GM23248 (cell line): ENCODE data around the gene SNTA1. TPM values are rescaled to one million over a fixed set of nuclear protein-coding genes. Genes with fewer than 3 reads are reported as not detected.
"Not testable (repeated sequence)": the region's sequence is repeated elsewhere in the genome, so short reads cannot be mapped to it uniquely, and the experiment has no call there.

ENCODE experiments used
- DNase-seq: peaks from one replicate; pipeline ENCODE4 v3.0.0-alpha.2; 2015
- H2AFZ ChIP-seq: fragments of 200-600 bp; sonication (generic); 2 replicates; pipeline ENCODE4 v1.6.1; 2016; ENCODE audit warnings: antibody characterized with exemption
- H3F3A ChIP-seq: fragments of 200-600 bp; sonication (generic); 2 replicates; pipeline ENCODE4 v1.6.1; 2016; ENCODE audit warnings: mild to moderate bottlenecking, antibody characterized with exemption, mixed run types; ENCODE audit not compliant: insufficient read depth
- H3K27ac ChIP-seq: fragments of 200-600 bp; sonication (generic); 2 replicates; pipeline ENCODE4 v1.5.1; 2016; ENCODE audit warnings: mild to moderate bottlenecking
- H3K27me3 ChIP-seq: fragments of 200-600 bp; sonication (generic); replicated peaks from 2 replicates; pipeline ENCODE4 v1.6.1; 2016; ENCODE audit warnings: mild to moderate bottlenecking; ENCODE audit not compliant: insufficient read depth
- H3K36me3 ChIP-seq: fragments of 200-600 bp; sonication (generic); 2 replicates; pipeline ENCODE4 v1.6.1; 2016; ENCODE audit warnings: low read depth, mild to moderate bottlenecking
- H3K4me1 ChIP-seq: fragments of 200-600 bp; sonication (generic); 2 replicates; pipeline ENCODE4 v1.6.1; 2016; ENCODE audit warnings: mild to moderate bottlenecking; ENCODE audit not compliant: insufficient read depth
- H3K4me2 ChIP-seq: fragments of 200-600 bp; sonication (generic); one replicate; pipeline ENCODE4 v1.6.1; 2016; ENCODE audit warnings: mild to moderate bottlenecking; ENCODE audit not compliant: unreplicated experiment
- H3K4me3 ChIP-seq: fragments of 200-600 bp; sonication (generic); 2 replicates; pipeline ENCODE4 v1.5.1; 2016; ENCODE audit warnings: mild to moderate bottlenecking
- H3K79me2 ChIP-seq: fragments of 200-600 bp; sonication (generic); 2 replicates; pipeline ENCODE4 v1.6.1; 2016; ENCODE audit warnings: mild to moderate bottlenecking; ENCODE audit not compliant: insufficient read depth
- H3K9ac ChIP-seq: fragments of 200-600 bp; sonication (generic); 2 replicates; pipeline ENCODE4 v1.6.1; 2016; ENCODE audit warnings: mild to moderate bottlenecking
- H3K9me2 ChIP-seq: fragments of 200-600 bp; sonication (generic); 2 replicates; pipeline ENCODE4 v1.6.1; 2016; ENCODE audit warnings: mixed run types, mild to moderate bottlenecking, moderate library complexity; ENCODE audit not compliant: insufficient read depth
- H3K9me3 ChIP-seq: fragments of 200-600 bp; sonication (generic); one replicate; pipeline ENCODE4 v1.6.1; 2017; ENCODE audit warnings: low read depth
- H4K20me1 ChIP-seq: fragments of 200-600 bp; sonication (generic); 2 replicates; pipeline ENCODE4 v1.6.0; 2016; ENCODE audit not compliant: insufficient read depth
- EZH2 ChIP-seq: fragments of 200-600 bp; sonication (generic); IDR thresholded peaks from 2 replicates; pipeline ENCODE4 v1.6.1; 2018; ENCODE audit warnings: antibody characterized with exemption, mild to moderate bottlenecking; ENCODE audit not compliant: insufficient read depth, poor library complexity, severe bottlenecking
- EZH2phosphoT487 ChIP-seq: fragments of 200-600 bp; sonication (generic); IDR thresholded peaks from 2 replicates; pipeline ENCODE4 v1.6.1; 2018; ENCODE audit warnings: antibody characterized with exemption, moderate library complexity, mild to moderate bottlenecking, low read depth; ENCODE audit not compliant: insufficient read depth
- WGBS, 2 experiments: methylation state at CpG; one replicate each; pipeline ENCODE4 v1.1.6; 2015 to 2017; ENCODE audit warnings: low lambda C conversion rate in 2 of 2, low coverage in 1 of 2; ENCODE audit errors: missing lambda C conversion rate in 2 of 2; 5-methylcytosine and 5-hydroxymethylcytosine counted together
- in situ Hi-C: fragments of 300-500 bp; cut with MboI; formaldehyde crosslinking; loops from 2 replicates; pipeline ENCODE4 v1.15.0; 2020
- polyA plus RNA-seq: library from polyadenylated mRNA; unstranded; fragments of >200 nt; fragmentation: Nextera tagmentation; extraction: Ambion mirVana; gene quantifications from 2 replicates; pipeline ENCODE4 v1.2.1, GENCODE V29; 2016
- total RNA-seq: library from RNA; depleted of rRNA; stranded (reverse); fragments of >200 nt; shearing (Covaris generic); gene quantifications from 2 replicates; pipeline ENCODE4 v1.2.3, GENCODE V29; 2014

Gene SNTA1
- total and polyA plus RNA-seq, 2 experiments from 2014 or later, result 10.2 to 24.5 TPM

- WGBS, 2 experiments, result 60 to 73% methylated on average over 3 of the region's 3 CpGs
- no peaks in the 10 kb centered on the region for H3F3A ChIP-seq
- H3K4me3 ChIP-seq, result no peak overlapping the region
- in situ Hi-C loops, result no loop called here
- no peak overlapping the region for H2AFZ ChIP-seq
- H3K4me1 ChIP-seq, result no peaks in the 10 kb centered on the region
- no peaks in the 10 kb centered on the region for H3K79me2 ChIP-seq
- no peaks in the 10 kb centered on the region for H3K36me3 ChIP-seq
- no peak for DNase-seq
- no peaks in the 10 kb centered on the region for H3K9me3 ChIP-seq
- peaks cover 7% of the 10 kb centered on the region; the same call in 1 of the 2 replicates for H3K27me3 ChIP-seq
- H3K9me2 ChIP-seq, result no peaks in the 10 kb centered on the region
- H3K27ac ChIP-seq, result no peak overlapping the region
- TF ChIP-seq EZH2phosphoT487, result no peak
- TF ChIP-seq EZH2, result no peak
- no peak overlapping the region for H3K9ac ChIP-seq
- H3K4me2 ChIP-seq, result no peak overlapping the region
- H4K20me1 ChIP-seq, result no peaks in the 10 kb centered on the region
Measured at GRCh38 chr20:33470866-33471265, 27.3 kb upstream of the SNTA1 start.

- no peaks in the 10 kb centered on the region for H3K4me1 ChIP-seq
- H3K9ac ChIP-seq, result no peak overlapping the region
- H3K36me3 ChIP-seq, result no peaks in the 10 kb centered on the region
- H3K9me2 ChIP-seq, result no peaks in the 10 kb centered on the region
- no peak overlapping the region for H2AFZ ChIP-seq
- 61 to 62% methylated on average over 4 of the region's 4 CpGs for whole genome bisulfite sequencing, 2 experiments
- H3K4me2 ChIP-seq, result no peak overlapping the region
- peaks cover 7% of the 10 kb centered on the region; the same call in 1 of the 2 replicates for H3K27me3 ChIP-seq
- no peaks in the 10 kb centered on the region for H3K79me2 ChIP-seq
- H3K27ac ChIP-seq, result no peak overlapping the region
- no peaks in the 10 kb centered on the region for H3K9me3 ChIP-seq
- H4K20me1 ChIP-seq, result no peaks in the 10 kb centered on the region
- H3F3A ChIP-seq, result no peaks in the 10 kb centered on the region
- in situ Hi-C loops, result no loop called here
- H3K4me3 ChIP-seq, result no peak overlapping the region
- no peak for DNase-seq
- TF ChIP-seq EZH2phosphoT487, result no peak
- TF ChIP-seq EZH2, result no peak
Measured at GRCh38 chr20:33470457-33470856, 26.9 kb upstream of the SNTA1 start.

- H3K27me3 ChIP-seq, result no peaks in the 10 kb centered on the region
- no peak overlapping the region for H2AFZ ChIP-seq
- in situ Hi-C loops, result loop anchor here (10.0 kb wide), 1 partner anchor 189 kb away; no protein-coding TSS in a partner anchor
- no peak overlapping the region for H3K9ac ChIP-seq
- H3K9me2 ChIP-seq, result no peaks in the 10 kb centered on the region
- no peaks in the 10 kb centered on the region for H3K36me3 ChIP-seq
- no peak overlapping the region for H3K27ac ChIP-seq
- TF ChIP-seq EZH2, result no peak
- no peak for TF ChIP-seq EZH2phosphoT487
- H3K79me2 ChIP-seq, result no peaks in the 10 kb centered on the region
- no peak overlapping the region for H3K4me2 ChIP-seq
- H3K4me3 ChIP-seq, result no peak overlapping the region
- no peaks in the 10 kb centered on the region for H3K4me1 ChIP-seq
- DNase-seq, result no peak
- no peaks in the 10 kb centered on the region for H3F3A ChIP-seq
- 76 to 82% methylated on average over 3 of the region's 3 CpGs for WGBS, 2 experiments
- H3K9me3 ChIP-seq, result no peaks in the 10 kb centered on the region
- no peaks in the 10 kb centered on the region for H4K20me1 ChIP-seq
Measured at GRCh38 chr20:33466303-33466646, 22.7 kb upstream of the SNTA1 start.

GRCh38 chr20:33465481-33466302 is 22.1 kb upstream of the SNTA1 start:
- H3K9me2 ChIP-seq, result no peaks in the 10 kb centered on the region
- no peaks in the 10 kb centered on the region for H3K9me3 ChIP-seq
- no peak overlapping the region for H3K9ac ChIP-seq
- WGBS, 2 experiments, result 61 to 67% methylated on average over 9 of the region's 9 CpGs
- no peak for TF ChIP-seq EZH2
- no peak for TF ChIP-seq EZH2phosphoT487
- no peaks in the 10 kb centered on the region for H3K4me1 ChIP-seq
- no peaks in the 10 kb centered on the region for H3K27me3 ChIP-seq
- no peaks in the 10 kb centered on the region for H4K20me1 ChIP-seq
- in situ Hi-C loops, result loop anchor here (10.0 kb wide), 1 partner anchor 189 kb away; no protein-coding TSS in a partner anchor
- H3K36me3 ChIP-seq, result no peaks in the 10 kb centered on the region
- H3K79me2 ChIP-seq, result no peaks in the 10 kb centered on the region
- no peak overlapping the region for H3K27ac ChIP-seq
- DNase-seq, result no peak
- H3F3A ChIP-seq, result no peaks in the 10 kb centered on the region
- no peak overlapping the region for H2AFZ ChIP-seq
- no peak overlapping the region for H3K4me2 ChIP-seq
- H3K4me3 ChIP-seq, result no peak overlapping the region

GRCh38 chr20:33464759-33465158 is 21.2 kb upstream of the SNTA1 start:
- not testable (repeated sequence) for H3K4me3 ChIP-seq, H3K9me3 ChIP-seq, H3K27me3 ChIP-seq, H3K36me3 ChIP-seq, H3K9me2 ChIP-seq, H3K4me2 ChIP-seq, H4K20me1 ChIP-seq, H2AFZ ChIP-seq, H3F3A ChIP-seq, H3K79me2 ChIP-seq, H3K9ac ChIP-seq, DNase-seq, H3K27ac ChIP-seq, H3K4me1 ChIP-seq
- in situ Hi-C loops, result loop anchor here (10.0 kb wide), 1 partner anchor 190 kb away; no protein-coding TSS in a partner anchor
- WGBS, 2 experiments, result 94 to 97% methylated on average over 8 of the region's 8 CpGs
